GM23338 (cell line): Measurements from ENCODE around the gene SLC25A10. TPM values are rescaled to one million over a fixed set of nuclear protein-coding genes. Genes with fewer than 3 reads are reported as not detected.

Experiments used
- ATAC-seq: fragments of 200-7000 bp; cut with Tn5 transposase; 3 replicates; pipeline ENCODE4 v1.9.1; 2020
- DNase-seq: peaks from one replicate; pipeline ENCODE4 v3.0.0-alpha.2; 2015; ENCODE audit warnings: low spot score
- H2AFZ ChIP-seq: fragments of 200-600 bp; sonication (generic); 2 replicates; pipeline ENCODE4 v1.8.0; 2016; ENCODE audit warnings: antibody characterized with exemption, mild to moderate bottlenecking, moderate library complexity
- H3F3A ChIP-seq: fragments of 200-600 bp; sonication (generic); replicated peaks from 2 replicates; pipeline ENCODE4 v1.8.0; 2017; ENCODE audit warnings: antibody characterized with exemption, mixed run types, low read depth
- H3K27ac ChIP-seq: fragments of 200-600 bp; sonication (generic); 2 replicates; pipeline ENCODE4 v1.6.1; 2016; ENCODE audit warnings: low read depth
- H3K27me3 ChIP-seq: fragments of 200-600 bp; sonication (generic); 2 replicates; pipeline ENCODE4 v1.8.0; 2016; ENCODE audit warnings: mild to moderate bottlenecking, mixed run types, moderate library complexity; ENCODE audit not compliant: insufficient read depth
- H3K36me3 ChIP-seq: fragments of 200-600 bp; sonication (generic); 2 replicates; pipeline ENCODE4 v1.8.0; 2016; ENCODE audit warnings: mild to moderate bottlenecking; ENCODE audit not compliant: insufficient read depth
- H3K4me1 ChIP-seq: fragments of 200-600 bp; sonication (generic); 2 replicates; pipeline ENCODE4 v1.8.0; 2016; ENCODE audit warnings: mild to moderate bottlenecking, moderate library complexity; ENCODE audit not compliant: insufficient read depth
- H3K4me2 ChIP-seq: fragments of 200-600 bp; sonication (generic); 2 replicates; pipeline ENCODE4 v1.7.1; 2017; ENCODE audit warnings: mixed run types
- H3K4me3 ChIP-seq: fragments of 200-600 bp; sonication (generic); 2 replicates; pipeline ENCODE4 v1.6.1; 2016; ENCODE audit warnings: mixed run types
- H3K79me2 ChIP-seq: fragments of 200-600 bp; sonication (generic); replicated peaks from 2 replicates; pipeline ENCODE4 v1.8.0; 2017; ENCODE audit warnings: mild to moderate bottlenecking; ENCODE audit not compliant: insufficient read depth
- H3K9me2 ChIP-seq: fragments of 200-600 bp; sonication (generic); 2 replicates; pipeline ENCODE4 v1.8.0; 2017; ENCODE audit not compliant: insufficient read depth
- H4K20me1 ChIP-seq: fragments of 200-600 bp; sonication (generic); replicated peaks from 2 replicates; pipeline ENCODE4 v1.8.0; 2017; ENCODE audit warnings: mild to moderate bottlenecking; ENCODE audit not compliant: insufficient read depth
- H3K27ac Mint-ChIP-seq: 2 replicates; pipeline ENCODE4 v1.8.0; 2020; ENCODE audit warnings: inconsistent platforms, mild to moderate bottlenecking, moderate library complexity, mixed read lengths
- H3K27me3 Mint-ChIP-seq: 3 replicates; pipeline ENCODE4 v1.8.0; 2022; ENCODE audit warnings: low read depth, mild to moderate bottlenecking, moderate library complexity, mixed read lengths, inconsistent platforms; ENCODE audit not compliant: insufficient read depth, poor library complexity
- H3K36me3 Mint-ChIP-seq: 3 replicates; pipeline ENCODE4 v1.8.0; 2021; ENCODE audit warnings: low read depth, mild to moderate bottlenecking, inconsistent platforms, moderate library complexity, mixed read lengths
- H3K4me1 Mint-ChIP-seq: 3 replicates; pipeline ENCODE4 v1.8.0; 2020; ENCODE audit warnings: mild to moderate bottlenecking, inconsistent platforms, mixed read lengths
- H3K4me3 Mint-ChIP-seq: 3 replicates; pipeline ENCODE4 v1.8.0; 2021; ENCODE audit warnings: moderate library complexity, mild to moderate bottlenecking, inconsistent platforms, mixed read lengths
- H3K9me3 Mint-ChIP-seq: 3 replicates; pipeline ENCODE4 v1.8.0; 2020; ENCODE audit warnings: moderate library complexity, mild to moderate bottlenecking, inconsistent platforms, mixed read lengths
- CREB1 ChIP-seq: fragments of 250-450 bp; sonication (Bioruptor Pico); IDR thresholded peaks from 2 replicates; pipeline ENCODE4 v1.5.0; 2020; ENCODE audit warnings: low read depth, mild to moderate bottlenecking, moderate library complexity
- EZH2 ChIP-seq: fragments of 200-600 bp; sonication (generic); IDR thresholded peaks from one replicate; pipeline ENCODE4 v1.8.0; 2017; ENCODE audit warnings: antibody characterized with exemption, mild to moderate bottlenecking, low read depth; ENCODE audit not compliant: unreplicated experiment
- EZH2phosphoT487 ChIP-seq: fragments of 200-600 bp; sonication (generic); IDR thresholded peaks from one replicate; pipeline ENCODE4 v1.8.1; 2018; ENCODE audit warnings: antibody characterized with exemption; ENCODE audit not compliant: unreplicated experiment
- JUNB ChIP-seq: IDR thresholded peaks from one replicate; pipeline ENCODE4 v1.6.1; 2016; ENCODE audit warnings: antibody characterized with exemption; ENCODE audit not compliant: unreplicated experiment
- NANOG ChIP-seq: IDR thresholded peaks from 2 replicates; pipeline ENCODE4 v1.6.1; 2016; ENCODE audit warnings: antibody characterized with exemption, borderline replicate concordance
- POLR2AphosphoS5 ChIP-seq: IDR thresholded peaks from 2 replicates; pipeline ENCODE4 v1.6.1; 2016; ENCODE audit warnings: antibody characterized with exemption, low read depth
- REST ChIP-seq: IDR thresholded peaks from one replicate; pipeline ENCODE4 v1.6.1; 2018; ENCODE audit warnings: antibody characterized with exemption; ENCODE audit not compliant: unreplicated experiment
- ZNF114 ChIP-seq: fragments of 250-450 bp; sonication (Bioruptor Pico); IDR thresholded peaks from 2 replicates; pipeline ENCODE4 v1.5.0; 2020; ENCODE audit warnings: mild to moderate bottlenecking, moderate library complexity
- ZNF331 ChIP-seq: fragments of 250-450 bp; sonication (Bioruptor Pico); IDR thresholded peaks from 2 replicates; pipeline ENCODE4 v1.5.0; 2020; ENCODE audit warnings: low read depth, mild to moderate bottlenecking, moderate library complexity
- polyA plus RNA-seq: library from polyadenylated mRNA; unstranded; fragments of >200 nt; fragmentation: Nextera tagmentation; extraction: Ambion mirVana; gene quantifications from 2 replicates; pipeline ENCODE4 v1.2.1, GENCODE V29; 2016
- total RNA-seq: library from RNA; depleted of rRNA; stranded (reverse); fragments of >200 nt; shearing (Covaris generic); gene quantifications from 2 replicates; pipeline ENCODE4 v1.2.3, GENCODE V29; 2014
- TF ChIP-seq, protein P1 (sequence below), 2 experiments: fragments of 200-600 bp in 1 of 2; sonication (generic) in 1 of 2; conservative IDR thresholded peaks; 2 replicates each; pipeline versions ENCODE4 v1.5.1 to v1.6.1; 2016 to 2017; ENCODE audit warnings: antibody characterized with exemption in 2 of 2, low read depth in 2 of 2, mild to moderate bottlenecking in 2 of 2, moderate library complexity in 1 of 2
- TF ChIP-seq, protein P2 (sequence below): fragments of 250-450 bp; sonication (Bioruptor Pico); IDR thresholded peaks from 2 replicates; pipeline ENCODE4 v1.5.0; 2020; ENCODE audit warnings: mild to moderate bottlenecking, moderate library complexity

Gene SLC25A10
- total and polyA plus RNA-seq, 2 experiments from 2014 or later = 25.7 to 47.4 TPM

- Histone ChIP-seq H3K9me2 (no peaks in the 10 kb centered on the region), H4K20me1 (no peaks in the 10 kb centered on the region), H3K4me3 (peak overlapping the region; percentile 77; the same call in 1 of the 2 replicates), H3K27me3 (no peaks in the 10 kb centered on the region), H3K79me2 (peaks cover 13% of the 10 kb centered on the region), H3K4me1 (peaks cover 24% of the 10 kb centered on the region; the same call in 1 of the 2 replicates), H3K4me2 (peak overlapping the region; percentile 93), H3K36me3 (no peaks in the 10 kb centered on the region), H2AFZ (no peak overlapping the region), H3K27ac (no peak overlapping the region), H3F3A (peaks cover 15% of the 10 kb centered on the region)
- Mint-ChIP-seq H3K4me3 (peak overlapping the region; percentile 89), H3K4me1 (peaks cover 25% of the 10 kb centered on the region), H3K27me3 (peaks cover 20% of the 10 kb centered on the region), H3K36me3 (peaks cover 7% of the 10 kb centered on the region), H3K27ac (no peak overlapping the region), H3K9me3 (no peaks in the 10 kb centered on the region)
- TF ChIP-seq ZNF331 (CRISPR knock-in tag) = no peak
- no peak for TF ChIP-seq REST
- TF ChIP-seq CREB1 = no peak
- TF ChIP-seq EZH2 = no peak
- TF ChIP-seq, protein P1, sequence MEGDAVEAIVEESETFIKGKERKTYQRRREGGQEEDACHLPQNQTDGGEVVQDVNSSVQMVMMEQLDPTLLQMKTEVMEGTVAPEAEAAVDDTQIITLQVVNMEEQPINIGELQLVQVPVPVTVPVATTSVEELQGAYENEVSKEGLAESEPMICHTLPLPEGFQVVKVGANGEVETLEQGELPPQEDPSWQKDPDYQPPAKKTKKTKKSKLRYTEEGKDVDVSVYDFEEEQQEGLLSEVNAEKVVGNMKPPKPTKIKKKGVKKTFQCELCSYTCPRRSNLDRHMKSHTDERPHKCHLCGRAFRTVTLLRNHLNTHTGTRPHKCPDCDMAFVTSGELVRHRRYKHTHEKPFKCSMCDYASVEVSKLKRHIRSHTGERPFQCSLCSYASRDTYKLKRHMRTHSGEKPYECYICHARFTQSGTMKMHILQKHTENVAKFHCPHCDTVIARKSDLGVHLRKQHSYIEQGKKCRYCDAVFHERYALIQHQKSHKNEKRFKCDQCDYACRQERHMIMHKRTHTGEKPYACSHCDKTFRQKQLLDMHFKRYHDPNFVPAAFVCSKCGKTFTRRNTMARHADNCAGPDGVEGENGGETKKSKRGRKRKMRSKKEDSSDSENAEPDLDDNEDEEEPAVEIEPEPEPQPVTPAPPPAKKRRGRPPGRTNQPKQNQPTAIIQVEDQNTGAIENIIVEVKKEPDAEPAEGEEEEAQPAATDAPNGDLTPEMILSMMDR (conservative IDR thresholded peaks at IDR 0.05; ENCODE audit: low read depth in 2 of 2) = no peak
- TF ChIP-seq NANOG = no peak
- TF ChIP-seq ZNF114 (CRISPR knock-in tag) = no peak
- no peak for TF ChIP-seq EZH2phosphoT487
- no peak for TF ChIP-seq POLR2AphosphoS5
- TF ChIP-seq, protein P2, sequence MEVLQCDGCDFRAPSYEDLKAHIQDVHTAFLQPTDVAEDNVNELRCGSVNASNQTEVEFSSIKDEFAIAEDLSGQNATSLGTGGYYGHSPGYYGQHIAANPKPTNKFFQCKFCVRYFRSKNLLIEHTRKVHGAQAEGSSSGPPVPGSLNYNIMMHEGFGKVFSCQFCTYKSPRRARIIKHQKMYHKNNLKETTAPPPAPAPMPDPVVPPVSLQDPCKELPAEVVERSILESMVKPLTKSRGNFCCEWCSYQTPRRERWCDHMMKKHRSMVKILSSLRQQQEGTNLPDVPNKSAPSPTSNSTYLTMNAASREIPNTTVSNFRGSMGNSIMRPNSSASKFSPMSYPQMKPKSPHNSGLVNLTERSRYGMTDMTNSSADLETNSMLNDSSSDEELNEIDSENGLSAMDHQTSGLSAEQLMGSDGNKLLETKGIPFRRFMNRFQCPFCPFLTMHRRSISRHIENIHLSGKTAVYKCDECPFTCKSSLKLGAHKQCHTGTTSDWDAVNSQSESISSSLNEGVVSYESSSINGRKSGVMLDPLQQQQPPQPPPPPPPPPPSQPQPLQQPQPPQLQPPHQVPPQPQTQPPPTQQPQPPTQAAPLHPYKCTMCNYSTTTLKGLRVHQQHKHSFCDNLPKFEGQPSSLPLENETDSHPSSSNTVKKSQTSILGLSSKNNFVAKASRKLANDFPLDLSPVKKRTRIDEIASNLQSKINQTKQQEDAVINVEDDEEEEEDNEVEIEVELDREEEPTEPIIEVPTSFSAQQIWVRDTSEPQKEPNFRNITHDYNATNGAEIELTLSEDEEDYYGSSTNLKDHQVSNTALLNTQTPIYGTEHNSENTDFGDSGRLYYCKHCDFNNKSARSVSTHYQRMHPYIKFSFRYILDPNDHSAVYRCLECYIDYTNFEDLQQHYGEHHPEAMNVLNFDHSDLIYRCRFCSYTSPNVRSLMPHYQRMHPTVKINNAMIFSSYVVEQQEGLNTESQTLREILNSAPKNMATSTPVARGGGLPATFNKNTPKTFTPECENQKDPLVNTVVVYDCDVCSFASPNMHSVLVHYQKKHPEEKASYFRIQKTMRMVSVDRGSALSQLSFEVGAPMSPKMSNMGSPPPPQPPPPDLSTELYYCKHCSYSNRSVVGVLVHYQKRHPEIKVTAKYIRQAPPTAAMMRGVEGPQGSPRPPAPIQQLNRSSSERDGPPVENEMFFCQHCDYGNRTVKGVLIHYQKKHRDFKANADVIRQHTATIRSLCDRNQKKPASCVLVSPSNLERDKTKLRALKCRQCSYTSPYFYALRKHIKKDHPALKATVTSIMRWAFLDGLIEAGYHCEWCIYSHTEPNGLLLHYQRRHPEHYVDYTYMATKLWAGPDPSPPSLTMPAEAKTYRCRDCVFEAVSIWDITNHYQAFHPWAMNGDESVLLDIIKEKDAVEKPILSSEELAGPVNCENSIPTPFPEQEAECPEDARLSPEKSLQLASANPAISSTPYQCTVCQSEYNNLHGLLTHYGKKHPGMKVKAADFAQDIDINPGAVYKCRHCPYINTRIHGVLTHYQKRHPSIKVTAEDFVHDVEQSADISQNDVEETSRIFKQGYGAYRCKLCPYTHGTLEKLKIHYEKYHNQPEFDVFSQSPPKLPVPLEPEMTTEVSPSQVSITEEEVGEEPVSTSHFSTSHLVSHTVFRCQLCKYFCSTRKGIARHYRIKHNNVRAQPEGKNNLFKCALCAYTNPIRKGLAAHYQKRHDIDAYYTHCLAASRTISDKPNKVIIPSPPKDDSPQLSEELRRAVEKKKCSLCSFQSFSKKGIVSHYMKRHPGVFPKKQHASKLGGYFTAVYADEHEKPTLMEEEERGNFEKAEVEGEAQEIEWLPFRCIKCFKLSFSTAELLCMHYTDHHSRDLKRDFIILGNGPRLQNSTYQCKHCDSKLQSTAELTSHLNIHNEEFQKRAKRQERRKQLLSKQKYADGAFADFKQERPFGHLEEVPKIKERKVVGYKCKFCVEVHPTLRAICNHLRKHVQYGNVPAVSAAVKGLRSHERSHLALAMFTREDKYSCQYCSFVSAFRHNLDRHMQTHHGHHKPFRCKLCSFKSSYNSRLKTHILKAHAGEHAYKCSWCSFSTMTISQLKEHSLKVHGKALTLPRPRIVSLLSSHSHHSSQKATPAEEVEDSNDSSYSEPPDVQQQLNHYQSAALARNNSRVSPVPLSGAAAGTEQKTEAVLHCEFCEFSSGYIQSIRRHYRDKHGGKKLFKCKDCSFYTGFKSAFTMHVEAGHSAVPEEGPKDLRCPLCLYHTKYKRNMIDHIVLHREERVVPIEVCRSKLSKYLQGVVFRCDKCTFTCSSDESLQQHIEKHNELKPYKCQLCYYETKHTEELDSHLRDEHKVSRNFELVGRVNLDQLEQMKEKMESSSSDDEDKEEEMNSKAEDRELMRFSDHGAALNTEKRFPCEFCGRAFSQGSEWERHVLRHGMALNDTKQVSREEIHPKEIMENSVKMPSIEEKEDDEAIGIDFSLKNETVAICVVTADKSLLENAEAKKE (CRISPR knock-in tag) = no peak
- TF ChIP-seq JUNB = no peak
- DNase-seq = no peak
- no peak; the same call in 2 of the 3 replicates for ATAC-seq
These were observed 1.7 kb downstream of the SLC25A10 start for GRCh38 chr17:81713556-81714411.
